Effector memory CD8-positive, alpha-beta T cell (primary cell): ENCODE measurements around the gene TANGO6.

Source experiments
- ATAC-seq: fragments of 150-1000 bp; cut with Tn5 transposase; replicated peaks from 2 replicates; pipeline ENCODE4 v1.10.0; 2021; ENCODE audit warnings: mild to moderate bottlenecking, moderate library complexity
- DNase-seq, 3 experiments: peaks; one replicate each; pipeline ENCODE4 v3.0.0; 2021
- H3K27ac Mint-ChIP-seq, 2 donors: one replicate each; pipeline ENCODE4 v1.8.0; 2022; ENCODE audit warnings: mild to moderate bottlenecking in 2 of 2, mixed read lengths in 2 of 2, moderate library complexity in 2 of 2
- H3K27me3 Mint-ChIP-seq, 2 donors: one replicate each; pipeline ENCODE4 v1.8.0; 2022; ENCODE audit warnings: mixed read lengths in 2 of 2
- H3K36me3 Mint-ChIP-seq: one replicate; pipeline ENCODE4 v1.8.0; 2022; ENCODE audit warnings: mild to moderate bottlenecking, moderate library complexity, mixed read lengths; ENCODE audit not compliant: insufficient read depth
- H3K4me1 Mint-ChIP-seq, 2 donors: one replicate each; pipeline ENCODE4 v1.8.0; 2022; ENCODE audit warnings: low read depth in 2 of 2, mixed read lengths in 2 of 2
- H3K4me3 Mint-ChIP-seq, 2 donors: one replicate each; pipeline ENCODE4 v1.8.0; 2022; ENCODE audit warnings: mild to moderate bottlenecking in 2 of 2, mixed read lengths in 2 of 2, moderate library complexity in 2 of 2
- H3K9me3 Mint-ChIP-seq, 2 donors: one replicate each; pipeline ENCODE4 v1.8.0; 2022; ENCODE audit warnings: mixed read lengths in 2 of 2

TANGO6 gene

GRCh38 chr16:68907297-68907696 lies 64.0 kb downstream of the TANGO6 start:
- Mint-ChIP-seq H3K27me3 (no peaks in the 10 kb centered on the region), H3K4me3 (no peak overlapping the region), H3K4me1 (peaks cover 0 to 2% of the 10 kb centered on the region in 2 donors), H3K36me3 (peaks cover 51% of the 10 kb centered on the region), H3K9me3 (no peaks in the 10 kb centered on the region), H3K27ac (peak overlapping the region in 1 of 2 donors; percentile 41)
- no peak for DNase-seq
- ATAC-seq = no peak

- Mint-ChIP-seq H3K27ac (no peak overlapping the region), H3K36me3 (peaks cover 56% of the 10 kb centered on the region), H3K4me1 (peaks cover 0 to 2% of the 10 kb centered on the region in 2 donors), H3K4me3 (no peak overlapping the region), H3K9me3 (no peaks in the 10 kb centered on the region), H3K27me3 (no peaks in the 10 kb centered on the region)
- DNase-seq (no peak), ATAC-seq (no peak)
Observed at GRCh38 chr16:68907781-68908181, 64.5 kb downstream of the TANGO6 start.

DNA sequence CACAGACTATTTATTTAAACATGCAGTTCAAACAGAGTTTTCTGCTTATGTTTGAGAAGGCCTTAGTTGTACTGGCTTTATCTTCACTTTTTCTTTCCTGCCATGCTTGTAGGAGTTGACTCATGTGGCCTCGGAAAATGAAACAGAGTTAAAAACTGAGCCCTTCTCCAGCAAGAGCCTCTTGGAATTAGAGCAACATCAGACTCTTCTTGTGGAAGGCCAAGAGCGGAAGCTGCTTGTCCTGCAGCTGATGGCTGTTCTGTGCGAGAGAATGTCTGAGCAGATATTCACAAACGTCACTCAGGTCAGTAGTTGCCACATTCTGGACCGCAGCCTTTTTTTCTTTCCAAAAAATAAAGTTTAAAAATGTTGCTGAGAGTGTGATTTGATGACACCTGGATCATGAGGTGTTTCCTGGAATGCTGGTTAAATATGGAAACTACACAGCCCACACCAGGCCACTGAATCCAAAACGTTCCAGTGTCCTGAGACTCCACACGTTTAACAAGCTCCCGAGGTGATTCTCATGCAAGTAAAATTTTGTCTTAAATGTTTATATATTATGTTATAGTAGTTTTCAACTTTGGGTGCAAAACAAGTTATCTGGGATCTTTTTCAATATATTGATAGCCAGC lies 65.9 kb downstream of the TANGO6 start:
- no peak for DNase-seq
- H3K36me3 Mint-ChIP-seq = peaks cover 55% of the 10 kb centered on the region
- H3K4me1 Mint-ChIP-seq = peaks cover 0 to 2% of the 10 kb centered on the region in 2 donors
- H3K27ac Mint-ChIP-seq = no peak overlapping the region
- ATAC-seq = no peak
- H3K27me3 Mint-ChIP-seq = no peaks in the 10 kb centered on the region
- H3K4me3 Mint-ChIP-seq = no peak overlapping the region
- H3K9me3 Mint-ChIP-seq = no peaks in the 10 kb centered on the region

- no peak for DNase-seq
- Mint-ChIP-seq H3K4me3 (no peak overlapping the region), H3K36me3 (peaks cover 57% of the 10 kb centered on the region), H3K27ac (no peak overlapping the region), H3K4me1 (peaks cover 0 to 2% of the 10 kb centered on the region in 2 donors), H3K9me3 (no peaks in the 10 kb centered on the region), H3K27me3 (no peaks in the 10 kb centered on the region)
- no peak for ATAC-seq
Observed at GRCh38 chr16:68910051-68910450, 66.7 kb downstream of the TANGO6 start.

- Mint-ChIP-seq H3K27ac (no peak overlapping the region), H3K36me3 (peaks cover 38% of the 10 kb centered on the region), H3K27me3 (no peaks in the 10 kb centered on the region), H3K4me1 (no peaks in the 10 kb centered on the region), H3K9me3 (no peaks in the 10 kb centered on the region), H3K4me3 (no peak overlapping the region)
- ATAC-seq (no peak), DNase-seq (no peak)
Observed at GRCh38 chr16:68915589-68915988, 72.3 kb downstream of the TANGO6 start.

DNA sequence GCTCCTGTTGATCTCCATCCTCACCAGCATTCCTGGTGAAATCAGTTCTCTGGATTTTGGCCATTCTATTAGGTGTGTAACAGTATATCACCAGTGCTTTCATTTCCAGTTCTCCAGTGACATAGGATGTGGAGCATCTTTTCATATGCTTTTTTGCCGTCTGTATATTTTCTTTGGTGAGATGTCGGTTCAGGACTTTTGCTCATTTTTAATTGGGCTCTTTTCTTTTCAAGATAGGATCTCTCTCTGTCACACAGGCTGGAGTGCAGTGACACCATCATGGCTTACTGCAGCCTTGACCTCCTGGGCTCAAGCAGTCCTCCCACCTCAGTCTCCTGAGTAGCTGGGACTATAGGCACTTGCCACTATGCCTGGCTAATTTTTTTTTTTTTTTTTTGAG lies 74.2 kb downstream of the TANGO6 start:
- Mint-ChIP-seq H3K27me3 (no peaks in the 10 kb centered on the region), H3K4me1 (no peaks in the 10 kb centered on the region), H3K27ac (no peak overlapping the region), H3K9me3 (no peaks in the 10 kb centered on the region), H3K36me3 (peaks cover 43% of the 10 kb centered on the region), H3K4me3 (no peak overlapping the region)
- ATAC-seq (no peak), DNase-seq (no peak)

DNA sequence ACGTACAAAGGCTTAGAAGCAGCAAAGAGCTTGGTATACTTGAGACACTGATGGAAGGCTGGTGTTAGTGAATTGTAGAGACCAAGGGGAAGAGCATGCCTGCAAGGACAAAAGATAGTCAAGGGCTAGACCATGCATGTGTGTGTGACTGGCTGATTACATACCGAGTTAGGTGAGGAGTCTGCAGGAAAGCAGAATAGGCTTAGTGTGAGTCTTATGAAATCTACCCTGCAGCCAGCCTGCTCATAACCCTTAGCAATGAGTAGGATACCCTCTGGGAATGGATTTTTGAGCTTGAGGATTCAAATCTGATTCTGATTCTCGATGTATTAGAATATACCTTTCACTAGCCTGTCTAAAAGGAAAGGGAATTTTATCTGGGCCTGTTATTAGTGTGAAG lies 77.0 kb downstream of the TANGO6 start:
- Mint-ChIP-seq H3K27me3 (no peaks in the 10 kb centered on the region), H3K4me3 (no peak overlapping the region), H3K4me1 (no peaks in the 10 kb centered on the region), H3K36me3 (peaks cover 39% of the 10 kb centered on the region), H3K27ac (no peak overlapping the region), H3K9me3 (no peaks in the 10 kb centered on the region)
- DNase-seq (no peak), ATAC-seq (no peak)

DNA sequence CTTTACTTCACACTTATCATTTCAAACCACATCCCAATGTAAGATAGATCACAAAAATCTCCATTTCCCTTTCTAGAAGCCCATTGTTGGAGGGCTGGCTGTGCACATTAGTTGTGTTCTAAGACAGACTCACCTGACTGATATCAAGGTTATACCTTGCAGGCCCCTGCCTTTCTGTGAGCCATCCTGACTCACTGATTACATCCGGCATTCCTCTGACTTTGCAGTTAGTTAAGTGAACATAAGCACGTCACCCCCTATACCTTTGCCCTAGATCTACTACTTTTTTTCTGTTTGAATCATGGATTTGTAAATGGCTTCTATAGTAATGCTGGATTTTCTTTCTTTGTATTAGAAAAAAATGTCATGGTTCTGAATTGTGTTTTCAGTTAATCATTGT lies 78.3 kb downstream of the TANGO6 start:
- H3K27me3 Mint-ChIP-seq = no peaks in the 10 kb centered on the region
- H3K9me3 Mint-ChIP-seq = no peaks in the 10 kb centered on the region
- H3K27ac Mint-ChIP-seq = peak overlapping the region in 1 of 2 donors; percentile 23
- no peak for DNase-seq
- H3K4me3 Mint-ChIP-seq = no peak overlapping the region
- H3K4me1 Mint-ChIP-seq = no peaks in the 10 kb centered on the region
- H3K36me3 Mint-ChIP-seq = peaks cover 42% of the 10 kb centered on the region
- no peak for ATAC-seq

- Mint-ChIP-seq H3K9me3 (no peaks in the 10 kb centered on the region), H3K4me1 (no peaks in the 10 kb centered on the region), H3K27me3 (no peaks in the 10 kb centered on the region), H3K4me3 (no peak overlapping the region), H3K27ac (peak overlapping the region; percentile 23 to 81), H3K36me3 (peaks cover 50% of the 10 kb centered on the region)
- no peak for ATAC-seq
- no peak for DNase-seq
Observed at GRCh38 chr16:68923116-68923515, 79.8 kb downstream of the TANGO6 start.

DNA sequence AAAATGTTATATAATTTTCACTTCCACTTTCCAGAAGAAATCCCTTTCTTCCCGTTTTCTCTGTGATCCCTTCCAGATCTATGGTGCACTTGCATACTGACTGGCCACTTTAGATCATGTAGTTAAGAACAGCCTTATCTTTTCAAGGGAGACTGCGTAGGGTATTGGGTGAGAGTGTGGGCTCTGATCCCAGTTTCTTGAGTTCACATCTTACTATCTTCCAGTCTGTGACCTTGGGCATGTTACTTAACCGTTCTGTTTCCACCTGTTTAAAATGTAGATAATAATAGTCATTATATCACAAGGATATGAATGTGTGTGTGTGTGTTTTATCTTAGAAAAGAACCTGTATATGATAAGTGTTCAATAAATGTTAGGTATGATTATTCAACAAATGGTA lies 83.7 kb downstream of the TANGO6 start:
- H3K4me1 Mint-ChIP-seq = no peaks in the 10 kb centered on the region
- H3K4me3 Mint-ChIP-seq = no peak overlapping the region
- ATAC-seq (no peak), DNase-seq (no peak)
- peaks cover 58% of the 10 kb centered on the region for H3K36me3 Mint-ChIP-seq
- H3K9me3 Mint-ChIP-seq = no peaks in the 10 kb centered on the region
- H3K27me3 Mint-ChIP-seq = no peaks in the 10 kb centered on the region
- no peak overlapping the region for H3K27ac Mint-ChIP-seq

DNA sequence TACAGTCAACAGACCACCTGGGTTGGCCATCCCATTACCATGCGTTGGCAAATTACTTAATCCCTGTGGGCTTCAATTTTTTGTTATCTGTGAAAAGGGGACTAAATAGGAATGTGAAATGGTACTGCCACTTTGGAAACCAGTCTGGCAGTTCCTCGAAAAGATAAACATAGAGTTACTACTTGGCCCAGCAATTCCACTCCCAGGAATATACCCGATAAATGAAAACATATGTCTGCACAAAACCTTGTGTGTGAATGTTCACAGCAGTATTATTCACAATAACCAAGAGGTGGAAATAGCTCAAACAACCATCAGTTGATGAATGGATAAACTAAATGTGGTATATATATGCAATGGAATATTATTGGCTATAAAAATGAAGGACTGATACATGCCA lies 87.9 kb downstream of the TANGO6 start:
- ATAC-seq (no peak), DNase-seq (no peak)
- no peaks in the 10 kb centered on the region for H3K9me3 Mint-ChIP-seq

DNA sequence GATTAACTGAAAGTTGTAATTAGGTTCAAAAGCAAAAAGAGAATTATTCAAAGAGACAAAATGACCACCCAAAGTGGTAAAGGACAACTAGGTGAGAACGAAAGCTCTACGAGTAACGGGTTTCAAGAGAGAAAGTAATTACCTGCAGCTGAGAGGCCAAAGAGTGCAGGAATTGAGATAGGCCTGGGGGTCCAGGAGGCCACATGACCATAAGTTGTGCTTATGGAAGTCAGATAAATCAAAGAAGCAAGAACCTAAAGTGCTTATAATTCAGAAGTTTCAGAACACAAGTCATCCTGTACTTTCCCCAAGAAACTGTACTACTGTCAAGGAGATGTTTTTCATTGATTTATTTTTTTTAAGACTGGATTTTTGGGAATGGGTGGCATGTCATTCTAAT lies 91.1 kb downstream of the TANGO6 start:
- Mint-ChIP-seq H3K4me3 (no peak overlapping the region), H3K36me3 (peaks cover 31% of the 10 kb centered on the region), H3K27me3 (no peaks in the 10 kb centered on the region), H3K9me3 (no peaks in the 10 kb centered on the region), H3K27ac (no peak overlapping the region), H3K4me1 (no peaks in the 10 kb centered on the region)
- ATAC-seq = no peak
- DNase-seq = no peak

More for the DNA sequence above, 87.9 kb downstream of the TANGO6 start:
- H3K27me3 Mint-ChIP-seq = no peaks in the 10 kb centered on the region
- peak overlapping the region in 1 of 2 donors; percentile 58 for H3K27ac Mint-ChIP-seq
- H3K36me3 Mint-ChIP-seq = peaks cover 52% of the 10 kb centered on the region
- H3K4me3 Mint-ChIP-seq = no peak overlapping the region
- H3K4me1 Mint-ChIP-seq = no peaks in the 10 kb centered on the region

GRCh38 chr16:68935008-68935407 lies 91.7 kb downstream of the TANGO6 start:
- Mint-ChIP-seq H3K4me3 (no peak overlapping the region), H3K36me3 (peaks cover 29% of the 10 kb centered on the region), H3K27ac (no peak overlapping the region), H3K9me3 (no peaks in the 10 kb centered on the region), H3K27me3 (no peaks in the 10 kb centered on the region), H3K4me1 (no peaks in the 10 kb centered on the region)
- ATAC-seq (no peak), DNase-seq (no peak)

- no peak for DNase-seq
- Mint-ChIP-seq H3K4me3 (no peak overlapping the region), H3K36me3 (peaks cover 13% of the 10 kb centered on the region), H3K27me3 (no peaks in the 10 kb centered on the region), H3K4me1 (no peaks in the 10 kb centered on the region), H3K27ac (no peak overlapping the region), H3K9me3 (no peaks in the 10 kb centered on the region)
- ATAC-seq = no peak
Observed at GRCh38 chr16:68936736-68937631, 93.7 kb downstream of the TANGO6 start.
